ENCODE data around the gene AP1S1. TPM values are rescaled to one million over a fixed set of nuclear protein-coding genes. Genes with fewer than 3 reads are reported as not detected.

The AP1S1 gene
- total and polyA plus RNA-seq, 9 of the 15 experiments (the other 6 are each of a cell fraction or from before 2014, with no cell fraction given): 4.4 to 149 (median 89.4) TPM

- TF ChIP-seq ZNF655 (CRISPR knock-in tag; IDR thresholded peaks at IDR 0.05) (no peak), ZNF23 (CRISPR knock-in tag; IDR thresholded peaks at IDR 0.05) (no peak), ZSCAN32 (CRISPR knock-in tag; IDR thresholded peaks at IDR 0.05) (no peak), E2F6 (IDR thresholded peaks at IDR 0.05; ENCODE audit: borderline replicate concordance in 1 of 2, extremely low read depth in 1 of 2, insufficient read depth in 1 of 2, insufficient read length in 1 of 2, low read depth in 1 of 2, low read length in 1 of 2, poor library complexity in 1 of 2, severe bottlenecking in 1 of 2) (no peak), MEF2D (tag; conservative IDR thresholded peaks at IDR 0.05; ENCODE audit: low read depth) (no peak), ZNF175 (CRISPR knock-in tag; IDR thresholded peaks at IDR 0.05; ENCODE audit: low read depth) (peak; percentile 68; the same call in 1 of the 2 replicates), NR2C2 (CRISPR knock-in tag; IDR thresholded peaks at IDR 0.05) (no peak), NR2C2 (tag; IDR thresholded peaks at IDR 0.05) (peak; percentile 32; the same call in 1 of the 2 replicates), FOXK2 (conservative IDR thresholded peaks at IDR 0.05 in 1 of 2, IDR thresholded peaks at IDR 0.05 in 1 of 2; ENCODE audit: low read depth in 2 of 2) (peak; percentile 28 to 30; a peak in 1 of 4 replicates), ZNF584 (CRISPR knock-in tag; IDR thresholded peaks at IDR 0.05; ENCODE audit: low read depth) (peak; percentile 22; the same call in 1 of the 2 replicates), ZNF586 (CRISPR knock-in tag; conservative IDR thresholded peaks at IDR 0.05) (no peak), CBFA2T2 (conservative IDR thresholded peaks at IDR 0.05) (no peak), CBX1 (IDR thresholded peaks at IDR 0.05; ENCODE audit: low read depth) (no peak), MEF2A (IDR thresholded peaks at IDR 0.05; ENCODE audit: control insufficient read depth, low read depth, low read length) (no peak), TCF15 (CRISPR knock-in tag; IDR thresholded peaks at IDR 0.05) (no peak), FOSL1 (tag; conservative IDR thresholded peaks at IDR 0.05) (peak; percentile 35; the same call in 1 of the 2 replicates), TFE3 (CRISPR knock-in tag; IDR thresholded peaks at IDR 0.05) (peak; percentile 82), SMARCA4 (IDR thresholded peaks at IDR 0.05) (no peak), ILF3 (IDR thresholded peaks at IDR 0.05; ENCODE audit: borderline replicate concordance) (no peak), RFX1 (IDR thresholded peaks at IDR 0.05) (peak; percentile 68), ZNF239 (CRISPR knock-in tag; IDR thresholded peaks at IDR 0.05) (no peak), MCM7 (IDR thresholded peaks at IDR 0.05) (no peak), FOXA3 (CRISPR knock-in tag; conservative IDR thresholded peaks at IDR 0.05 in 1 of 2, IDR thresholded peaks at IDR 0.05 in 1 of 2) (peak in 1 of 2 experiments; percentile 43; a peak in 1 of 4 replicates), ARID1B (IDR thresholded peaks at IDR 0.05) (peak; percentile 29; the same call in 1 of the 2 replicates)
Observed at GRCh38 chr7:101124376-101125056, 29.8 kb upstream of the AP1S1 start (continued).
